Measurements from ENCODE around the gene NCDN.
"Not testable (repeated sequence)": the region's sequence is repeated elsewhere in the genome, so short reads cannot be mapped to it uniquely, and the experiment has no call there.

Gene NCDN

GRCh38 chr1:35567947-35568558 lies 10.5 kb downstream of the NCDN start:
- TF ChIP-seq JUND (IDR thresholded peaks at IDR 0.05; ENCODE audit: low read depth): no peak
- DNase-seq (ENCODE audit: low read depth in 1 of 2, low spot score in 1 of 2): no peak
- in situ Hi-C loops (cut with HindIII; ENCODE audit: low pct_unique_long_range_greater_than_20kb, low sequenced_read_pairs): no loop called here

DNA sequence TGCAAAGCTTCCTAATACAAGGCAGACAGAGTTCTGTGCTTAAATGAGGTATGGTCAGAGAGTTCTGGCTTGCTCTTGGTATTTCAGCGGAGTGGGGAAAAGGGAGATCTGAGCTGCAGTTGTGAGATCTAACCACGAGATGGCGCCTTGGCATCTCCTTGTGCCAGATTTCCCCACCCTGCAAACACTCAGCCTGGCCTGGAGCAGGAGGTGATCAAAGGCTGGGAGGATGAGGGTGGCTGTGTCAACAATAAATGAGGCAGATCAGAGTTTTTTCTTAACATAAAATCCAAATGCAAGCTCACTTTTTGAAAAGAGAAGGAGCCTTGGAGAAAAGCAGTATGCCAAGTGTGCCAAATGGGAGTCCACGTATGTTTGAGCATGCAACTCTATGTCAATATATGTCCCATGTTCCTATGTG lies 11.4 kb downstream of the NCDN start:
- in situ Hi-C loops (cut with HindIII; ENCODE audit: low pct_unique_long_range_greater_than_20kb, low sequenced_read_pairs): no loop called here
- DNase-seq (ENCODE audit: low read depth in 1 of 2, low spot score in 1 of 2): peak; percentile 67 to 74
- TF ChIP-seq JUND (IDR thresholded peaks at IDR 0.05; ENCODE audit: low read depth): no peak

DNA sequence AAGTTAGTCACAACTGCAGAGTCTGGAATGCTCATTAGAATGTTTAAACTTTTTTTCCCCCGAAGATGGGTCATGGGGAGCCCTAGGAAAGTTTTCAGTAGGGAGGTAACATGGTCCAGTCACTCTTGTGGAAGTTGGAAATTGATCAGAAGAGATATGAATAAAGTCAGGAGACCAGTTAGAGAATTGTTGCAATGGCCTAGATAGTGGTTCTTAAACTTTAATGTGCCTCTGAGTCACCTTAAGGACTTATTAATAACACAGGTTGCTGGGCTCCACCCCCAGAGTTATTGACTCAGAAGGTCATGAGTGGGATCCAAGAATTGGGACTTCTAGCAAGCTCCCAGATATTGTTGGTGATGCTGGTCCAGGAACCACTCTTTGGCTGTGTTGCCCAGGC lies 12.3 kb downstream of the NCDN start:
- TF ChIP-seq JUND (IDR thresholded peaks at IDR 0.05; ENCODE audit: low read depth): no peak
- in situ Hi-C loops (cut with HindIII; ENCODE audit: low pct_unique_long_range_greater_than_20kb, low sequenced_read_pairs): no loop called here
- no peak for DNase-seq (ENCODE audit: low read depth in 1 of 2, low spot score in 1 of 2)

DNA sequence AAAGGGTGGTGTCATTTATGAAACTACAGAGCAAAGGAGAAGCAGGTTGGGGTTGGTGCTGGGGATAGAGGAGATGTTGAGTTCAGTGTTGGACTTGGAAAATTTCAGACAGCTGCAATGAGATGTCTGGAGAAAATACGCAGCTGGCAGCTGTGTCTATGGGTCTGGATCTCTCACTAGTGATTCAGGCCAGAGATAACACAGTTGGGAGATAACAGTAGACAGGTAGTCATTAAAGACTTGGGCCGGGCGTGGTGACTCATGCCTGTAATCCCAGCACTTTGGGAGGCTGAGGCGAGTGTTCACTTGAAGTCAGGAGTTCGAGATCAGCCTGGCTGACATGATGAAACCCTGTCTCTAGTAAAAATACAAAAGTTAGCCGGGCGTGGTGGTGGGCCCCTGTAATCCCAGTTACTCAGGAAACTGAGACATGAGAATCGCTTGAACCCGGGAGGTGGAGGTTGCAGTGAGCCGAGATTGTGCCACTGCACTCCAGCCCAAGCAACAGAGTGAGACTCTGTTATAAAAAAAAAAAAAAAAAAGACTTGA lies 13.1 kb downstream of the NCDN start:
- DNase-seq (ENCODE audit: low read depth in 1 of 2, low spot score in 1 of 2): no peak
- in situ Hi-C loops (cut with HindIII; ENCODE audit: low pct_unique_long_range_greater_than_20kb, low sequenced_read_pairs): no loop called here
- TF ChIP-seq JUND (IDR thresholded peaks at IDR 0.05; ENCODE audit: low read depth): no peak

DNA sequence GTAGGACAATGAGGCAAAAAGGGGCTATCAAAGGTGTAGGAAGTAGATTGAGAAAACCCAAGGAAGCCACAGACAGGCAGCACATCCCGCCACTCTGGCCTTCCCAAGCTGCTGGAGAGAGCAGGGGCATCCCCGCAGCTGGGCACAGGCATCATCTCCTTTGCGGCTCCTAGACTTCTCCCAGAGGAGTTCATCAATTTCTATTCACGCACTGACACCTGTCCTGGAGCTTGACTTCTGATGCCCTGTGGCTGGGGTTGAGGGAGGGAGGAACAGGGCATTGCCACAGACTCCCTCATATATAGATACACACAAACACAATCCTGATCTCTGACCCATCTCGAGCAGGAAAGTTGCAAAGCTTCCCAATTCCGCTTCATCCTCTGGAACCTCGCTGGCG lies 13.7 kb downstream of the NCDN start:
- DNase-seq (ENCODE audit: low read depth in 1 of 2, low spot score in 1 of 2): no peak
- TF ChIP-seq JUND (IDR thresholded peaks at IDR 0.05; ENCODE audit: low read depth): no peak
- in situ Hi-C loops (cut with HindIII; ENCODE audit: low pct_unique_long_range_greater_than_20kb, low sequenced_read_pairs): no loop called here

DNA sequence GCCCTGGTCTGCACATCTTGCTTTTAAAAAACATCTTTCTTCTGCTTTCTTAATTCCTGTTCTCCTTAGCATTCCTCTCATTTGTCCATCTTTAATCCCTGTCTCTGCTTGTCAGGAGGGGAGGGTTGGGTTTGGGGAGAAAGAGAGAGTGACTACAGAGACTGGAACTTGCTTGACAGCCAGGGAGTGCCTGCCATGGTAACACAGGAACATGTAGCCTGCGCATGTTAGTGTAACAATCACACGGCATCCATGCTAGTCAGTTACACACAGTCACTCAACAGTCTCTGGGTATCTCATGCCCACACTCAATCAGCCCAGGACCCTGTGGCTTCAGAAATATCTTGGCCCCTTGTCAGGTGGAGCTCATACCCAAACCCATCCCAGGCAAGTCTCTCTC lies 14.7 kb downstream of the NCDN start:
- no peak for DNase-seq (ENCODE audit: low read depth in 1 of 2, low spot score in 1 of 2)
- TF ChIP-seq JUND (IDR thresholded peaks at IDR 0.05; ENCODE audit: low read depth): no peak
- in situ Hi-C loops (cut with HindIII; ENCODE audit: low pct_unique_long_range_greater_than_20kb, low sequenced_read_pairs): no loop called here

GRCh38 chr1:35573198-35574124 lies 15.9 kb downstream of the NCDN start, which contains the start of gene TFAP2E:
Gene TFAP2E (plus strand): TSS chr1:35573314. CDS start chr1:35573578, 264 bp downstream.
- TF ChIP-seq JUND (IDR thresholded peaks at IDR 0.05; ENCODE audit: low read depth): no peak
- DNase-seq (ENCODE audit: low read depth in 1 of 2, low spot score in 1 of 2): peak; percentile 69 to 92
- in situ Hi-C loops (cut with HindIII; ENCODE audit: low pct_unique_long_range_greater_than_20kb, low sequenced_read_pairs): no loop called here

GRCh38 chr1:35574125-35574654 lies 16.6 kb downstream of the NCDN start:
- in situ Hi-C loops (cut with HindIII; ENCODE audit: low pct_unique_long_range_greater_than_20kb, low sequenced_read_pairs): no loop called here
- TF ChIP-seq JUND (IDR thresholded peaks at IDR 0.05; ENCODE audit: low read depth): no peak
- DNase-seq (ENCODE audit: low read depth in 1 of 2, low spot score in 1 of 2): no peak

- in situ Hi-C loops (cut with HindIII; ENCODE audit: low pct_unique_long_range_greater_than_20kb, low sequenced_read_pairs): no loop called here
- DNase-seq (ENCODE audit: low read depth in 1 of 2, low spot score in 1 of 2): peak; percentile 70 to 73
These were observed 17.2 kb downstream of the NCDN start for GRCh38 chr1:35574655-35575415.

GRCh38 chr1:35575416-35575958 lies 17.9 kb downstream of the NCDN start:
- TF ChIP-seq JUND (IDR thresholded peaks at IDR 0.05; ENCODE audit: low read depth): no peak
- in situ Hi-C loops (cut with HindIII; ENCODE audit: low pct_unique_long_range_greater_than_20kb, low sequenced_read_pairs): no loop called here
- no peak for DNase-seq (ENCODE audit: low read depth in 1 of 2, low spot score in 1 of 2)

More at GRCh38 chr1:35574655-35575415, 17.2 kb downstream of the NCDN start:
- TF ChIP-seq JUND (IDR thresholded peaks at IDR 0.05; ENCODE audit: low read depth): no peak

- TF ChIP-seq JUND (IDR thresholded peaks at IDR 0.05; ENCODE audit: low read depth): no peak
- in situ Hi-C loops (cut with HindIII; ENCODE audit: low pct_unique_long_range_greater_than_20kb, low sequenced_read_pairs): no loop called here
These were observed 18.6 kb downstream of the NCDN start for GRCh38 chr1:35576061-35576765.

GRCh38 chr1:35576766-35577070 lies 19.1 kb downstream of the NCDN start:
- DNase-seq (ENCODE audit: low read depth in 1 of 2, low spot score in 1 of 2); in situ Hi-C loops (cut with HindIII; ENCODE audit: low pct_unique_long_range_greater_than_20kb, low sequenced_read_pairs): not testable (repeated sequence)

More at GRCh38 chr1:35576061-35576765, 18.6 kb downstream of the NCDN start:
- no peak for DNase-seq (ENCODE audit: low read depth in 1 of 2, low spot score in 1 of 2)
